GM21528 (cell line): ENCODE data around the gene CHAF1A.

Source experiments
- ATAC-seq: cut with Tn5 transposase; IDR thresholded peaks from one replicate; pipeline ENCODE4 v1.9.1; 2021; ENCODE audit warnings: mild to moderate bottlenecking, moderate library complexity; ENCODE audit not compliant: unreplicated experiment, low FRiP score

Gene CHAF1A

DNA sequence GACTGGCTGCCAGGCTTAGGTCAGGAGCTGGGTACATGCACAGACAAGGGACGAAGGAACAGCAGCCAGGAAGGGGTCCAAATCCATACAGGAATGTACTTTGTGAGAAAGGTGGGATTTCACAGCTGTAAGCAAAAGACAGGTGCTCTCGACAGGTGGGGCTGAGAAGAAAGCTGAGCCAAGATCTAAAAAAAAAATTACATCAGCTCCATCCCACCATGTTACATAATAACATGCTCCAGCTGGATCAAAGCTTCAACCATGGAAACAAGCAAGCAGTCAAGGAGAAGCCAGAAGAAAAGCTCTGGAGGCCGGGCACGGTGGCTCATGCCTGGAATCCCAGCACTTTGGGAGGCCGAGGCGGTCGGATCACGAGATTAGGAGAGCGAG is 47.2 kb downstream of the CHAF1A start:
- ATAC-seq, result no peak

DNA sequence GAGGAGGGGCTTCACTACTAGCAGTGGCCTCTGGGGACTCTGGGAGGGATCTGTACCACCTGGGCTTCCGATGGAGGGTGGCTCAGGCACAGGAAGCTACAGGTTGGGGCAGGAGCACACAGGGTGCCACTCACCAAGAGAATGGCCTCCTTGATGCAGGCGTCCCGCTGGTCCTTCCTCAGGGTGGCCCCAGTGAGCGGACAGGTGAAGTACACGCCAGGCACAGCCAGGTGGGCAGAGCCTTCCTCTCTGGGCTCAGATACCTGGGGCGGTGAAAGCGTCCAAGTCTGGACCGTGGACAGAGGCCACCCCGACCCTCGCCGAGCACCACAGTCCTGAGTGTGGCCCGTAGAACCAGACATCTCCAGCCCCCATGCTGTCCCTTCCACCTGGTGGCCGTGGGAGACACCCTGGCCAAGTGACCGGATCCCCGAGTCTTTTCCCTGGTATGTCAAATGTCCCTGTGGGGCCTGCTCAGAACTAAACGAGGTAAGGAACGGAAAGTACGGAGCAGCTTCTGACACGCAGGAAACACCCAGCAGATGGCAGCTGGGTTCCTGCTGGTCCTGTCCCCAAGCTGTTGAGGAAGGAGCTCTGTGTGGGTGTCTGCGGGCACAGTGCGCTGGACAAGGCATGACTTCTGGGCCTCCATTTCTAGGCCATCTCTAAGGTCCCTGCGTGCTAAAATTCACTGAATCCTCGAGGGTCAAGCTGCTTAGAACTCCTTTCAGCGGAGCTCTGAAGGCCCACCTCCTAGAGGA is 50.0 kb downstream of the CHAF1A start:
- ATAC-seq, result no peak

DNA sequence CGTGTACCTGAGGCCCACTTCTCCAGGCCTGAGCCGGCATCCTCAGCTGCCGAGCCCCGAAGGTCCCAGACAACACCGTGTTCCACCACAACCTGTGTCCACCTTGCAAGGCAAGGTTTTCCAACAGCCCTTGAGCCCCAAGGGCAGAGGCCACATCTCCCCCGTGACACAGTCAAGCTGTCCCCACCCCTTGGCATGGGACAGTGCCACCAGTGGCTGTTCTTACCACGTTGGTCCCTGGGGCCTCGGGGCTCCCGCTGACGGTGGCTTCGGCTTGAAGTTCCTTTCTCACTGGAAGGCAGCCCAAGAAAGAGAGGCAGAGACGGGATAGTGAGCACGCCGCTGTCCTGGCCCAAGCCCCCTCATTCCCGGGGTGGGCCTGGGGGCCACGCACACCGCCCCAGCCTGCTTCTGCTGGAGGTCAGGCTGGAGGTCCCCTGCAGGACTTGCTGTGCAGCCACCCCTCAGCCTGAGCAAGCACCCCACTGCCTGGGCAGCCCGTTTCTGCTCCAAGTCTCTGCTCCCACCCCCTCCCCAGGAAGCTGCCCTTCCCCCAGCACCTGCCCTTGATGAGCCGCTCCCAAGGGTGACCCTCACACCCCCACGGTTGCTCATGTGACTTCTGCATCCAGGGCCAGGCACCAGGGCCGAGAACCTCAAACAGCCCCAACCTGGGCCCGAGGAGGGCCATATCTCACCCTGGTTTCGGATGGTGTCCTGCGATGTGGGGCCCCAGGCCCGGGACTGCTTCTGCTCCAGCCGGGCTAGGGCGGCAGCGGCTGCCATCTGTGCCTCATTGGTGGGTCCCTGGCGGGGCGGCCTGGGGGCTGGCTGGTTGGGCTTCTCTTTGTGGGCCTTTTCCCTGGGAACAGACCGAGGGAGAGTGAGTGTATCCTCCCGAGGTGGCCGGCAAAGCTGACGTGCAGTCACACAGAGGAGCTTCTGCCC is 51.1 kb downstream of the CHAF1A start:
- ATAC-seq, result no peak

DNA sequence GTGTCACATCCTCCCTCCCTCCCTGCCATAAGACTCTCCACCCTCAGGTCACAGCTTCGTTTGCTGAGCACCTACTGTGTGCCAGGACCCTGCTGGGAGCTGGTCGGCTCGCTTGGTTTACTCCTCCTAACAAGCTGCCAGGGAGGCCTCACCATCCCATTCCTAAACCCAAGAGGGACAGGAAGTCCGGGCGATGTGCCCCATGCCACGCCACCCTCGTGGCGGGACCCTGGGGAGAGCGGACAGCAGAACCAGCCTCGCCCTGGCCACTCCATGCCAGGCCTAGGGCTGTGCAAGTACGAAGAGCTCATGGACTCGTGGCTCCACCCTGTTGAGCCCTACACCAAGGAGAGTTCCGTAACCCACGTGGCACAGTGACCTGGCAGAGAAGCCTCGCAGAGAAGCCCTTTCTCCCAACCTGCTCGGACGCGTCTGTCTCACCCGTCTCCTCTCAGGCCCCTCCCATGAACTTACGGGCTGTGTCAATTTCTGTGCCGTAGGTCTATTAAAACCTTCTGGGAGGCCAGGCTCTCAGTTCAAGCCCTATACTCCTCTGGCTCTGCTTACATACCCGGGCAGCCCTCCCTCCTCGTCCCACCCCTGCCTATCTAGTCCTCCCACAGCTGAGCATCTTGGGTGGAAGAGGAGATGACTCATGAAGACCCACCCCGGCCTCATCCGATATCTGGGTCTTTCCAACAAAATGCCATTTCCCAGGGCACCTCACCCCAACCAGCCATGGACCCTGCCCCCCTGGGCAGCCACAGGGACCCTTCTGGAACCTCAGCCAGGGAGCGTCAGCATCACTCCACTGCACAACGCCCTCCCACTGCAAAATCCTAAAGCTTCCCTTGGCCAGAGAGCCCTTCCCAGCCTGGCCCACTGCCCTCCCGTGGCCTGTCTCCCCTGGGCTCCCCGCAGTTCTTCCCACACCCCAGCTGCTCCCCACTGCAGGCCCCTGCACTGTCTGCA is 52.6 kb downstream of the CHAF1A start:
- ATAC-seq, result no peak

DNA sequence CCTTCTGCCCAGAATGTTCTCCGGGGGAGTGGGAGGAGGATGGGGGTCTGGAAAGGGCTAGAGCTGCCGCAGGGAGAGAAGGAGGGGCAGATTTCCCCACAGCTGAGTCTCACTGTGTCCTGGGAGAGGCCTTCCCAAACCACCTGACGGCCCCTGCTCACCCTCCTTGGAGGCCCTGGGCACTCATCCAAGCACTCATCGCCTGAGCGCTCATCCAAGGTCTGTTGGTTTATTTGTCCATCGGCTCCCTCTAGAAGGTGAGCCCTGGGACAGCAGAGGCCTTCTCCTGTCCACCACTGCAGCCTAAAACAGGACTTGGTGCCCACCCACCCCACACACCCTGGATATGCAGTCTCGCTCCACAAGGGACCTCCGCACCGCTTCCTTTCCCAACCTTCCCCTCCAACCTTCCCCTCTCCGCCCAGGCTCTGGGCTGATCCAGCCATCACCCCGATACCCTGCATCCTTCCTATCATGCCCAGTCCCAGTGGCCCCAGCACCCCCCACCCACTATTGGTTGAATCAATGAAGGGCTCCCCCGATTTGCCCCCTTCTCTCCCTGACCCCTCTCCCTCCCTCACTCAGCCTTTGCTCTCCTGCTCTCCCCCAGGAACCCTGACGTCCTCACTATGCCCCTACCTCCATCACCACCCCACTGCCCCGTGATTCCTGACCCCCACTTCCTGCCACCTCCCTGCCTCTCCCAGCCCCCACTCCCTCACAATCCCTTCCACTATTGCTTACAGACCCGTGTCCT is 53.5 kb downstream of the CHAF1A start:
- no peak for ATAC-seq

DNA sequence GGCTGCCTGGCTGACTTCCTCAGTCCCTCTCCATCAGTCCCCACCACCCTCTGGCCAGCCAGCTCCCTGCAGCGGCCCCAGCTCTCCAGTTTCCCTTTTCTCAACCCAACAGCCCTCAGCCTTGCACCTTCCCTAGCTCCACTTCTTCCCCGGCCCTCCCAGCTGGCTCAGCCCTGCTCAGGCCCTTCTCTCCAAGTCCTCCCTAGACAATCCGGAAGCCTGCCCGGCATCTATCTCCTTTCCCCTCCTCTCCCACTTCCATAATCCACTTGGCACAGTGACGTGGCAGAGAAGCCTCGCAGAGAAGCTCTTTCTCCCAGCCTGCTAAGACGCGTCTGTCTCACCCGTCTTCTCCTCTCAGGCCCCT is 54.0 kb downstream of the CHAF1A start:
- no peak for ATAC-seq

DNA sequence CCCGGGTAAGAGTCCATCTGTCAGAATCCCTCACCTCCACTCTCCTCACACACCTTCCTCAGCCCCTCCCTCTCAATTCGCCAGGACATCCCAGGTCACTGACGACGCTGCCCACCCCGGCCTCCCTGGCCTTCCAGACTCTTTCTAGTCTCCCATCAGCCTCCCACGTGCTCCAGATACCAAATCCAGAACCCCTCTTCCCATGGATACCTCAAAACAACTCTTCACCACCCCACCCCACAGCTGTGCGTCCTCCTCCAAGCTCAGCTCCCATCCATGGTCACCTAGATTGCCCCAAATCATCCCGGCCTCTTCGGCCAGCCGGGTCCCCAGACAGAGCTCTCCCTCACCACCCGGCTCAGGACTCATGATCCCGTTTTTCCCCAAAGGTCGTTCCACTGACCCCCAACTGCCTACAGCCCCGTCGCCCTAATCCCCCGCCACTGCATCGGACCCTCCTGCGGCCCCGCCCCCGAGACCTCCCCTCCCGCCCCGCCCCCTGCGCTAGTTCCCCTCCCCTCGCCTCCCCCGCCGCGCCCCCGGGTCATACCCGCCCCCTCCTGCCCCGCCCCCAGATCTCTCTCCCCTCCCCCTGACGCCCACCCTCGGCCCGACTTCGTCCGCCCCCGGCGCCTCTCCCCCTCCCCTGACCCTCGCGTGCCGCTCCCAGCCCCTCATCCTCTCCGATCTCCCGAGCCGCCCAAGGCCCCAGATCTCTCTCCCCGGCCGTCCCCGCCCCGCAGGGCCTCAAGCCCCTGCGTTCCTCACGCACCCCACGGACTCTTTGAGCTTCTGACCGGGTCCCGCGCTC is 54.6 kb downstream of the CHAF1A start:
- no peak for ATAC-seq

DNA sequence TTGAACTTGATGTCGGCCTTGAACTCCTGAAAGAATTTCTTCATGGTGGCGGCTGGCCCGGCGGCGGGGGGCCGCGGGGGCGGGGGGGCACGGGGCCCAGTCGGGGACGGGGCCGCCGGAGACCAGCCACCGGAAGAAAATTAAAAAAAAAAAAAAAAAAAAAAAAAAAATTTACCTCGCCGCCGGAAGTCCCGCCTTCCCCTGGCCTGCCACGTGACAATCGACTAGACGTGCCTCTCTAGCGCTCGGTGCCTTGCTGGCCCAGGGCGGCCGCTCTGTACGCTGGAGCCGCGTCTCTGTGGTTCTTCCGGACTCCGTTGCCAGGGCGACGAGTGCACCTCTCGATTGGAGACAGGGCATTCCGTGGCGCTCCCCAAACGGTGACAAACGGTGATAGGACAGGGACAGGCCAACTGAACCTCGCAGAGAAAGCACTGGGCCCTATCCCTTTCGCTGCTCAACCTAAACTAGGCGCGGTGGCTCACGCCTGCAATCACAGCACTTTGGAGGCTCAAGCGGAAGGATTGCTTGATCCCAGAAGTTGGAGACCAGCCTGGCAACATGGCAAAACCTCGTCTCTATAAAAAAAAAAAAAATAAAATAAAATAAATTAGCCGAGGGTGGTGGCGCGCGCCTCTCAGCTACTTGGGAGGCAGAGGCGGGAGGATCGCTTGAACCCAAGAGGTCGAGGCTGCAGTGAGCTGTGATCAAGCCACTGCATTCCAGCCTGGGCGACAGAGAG is 55.4 kb downstream of the CHAF1A start, which contains the start of gene UBXN6:
TSS of gene UBXN6 (minus strand) at position 141 of the 742 bp plus-strand sequence. CDS start at position 44, 97 bp downstream.
- peak; percentile 71 for ATAC-seq

DNA sequence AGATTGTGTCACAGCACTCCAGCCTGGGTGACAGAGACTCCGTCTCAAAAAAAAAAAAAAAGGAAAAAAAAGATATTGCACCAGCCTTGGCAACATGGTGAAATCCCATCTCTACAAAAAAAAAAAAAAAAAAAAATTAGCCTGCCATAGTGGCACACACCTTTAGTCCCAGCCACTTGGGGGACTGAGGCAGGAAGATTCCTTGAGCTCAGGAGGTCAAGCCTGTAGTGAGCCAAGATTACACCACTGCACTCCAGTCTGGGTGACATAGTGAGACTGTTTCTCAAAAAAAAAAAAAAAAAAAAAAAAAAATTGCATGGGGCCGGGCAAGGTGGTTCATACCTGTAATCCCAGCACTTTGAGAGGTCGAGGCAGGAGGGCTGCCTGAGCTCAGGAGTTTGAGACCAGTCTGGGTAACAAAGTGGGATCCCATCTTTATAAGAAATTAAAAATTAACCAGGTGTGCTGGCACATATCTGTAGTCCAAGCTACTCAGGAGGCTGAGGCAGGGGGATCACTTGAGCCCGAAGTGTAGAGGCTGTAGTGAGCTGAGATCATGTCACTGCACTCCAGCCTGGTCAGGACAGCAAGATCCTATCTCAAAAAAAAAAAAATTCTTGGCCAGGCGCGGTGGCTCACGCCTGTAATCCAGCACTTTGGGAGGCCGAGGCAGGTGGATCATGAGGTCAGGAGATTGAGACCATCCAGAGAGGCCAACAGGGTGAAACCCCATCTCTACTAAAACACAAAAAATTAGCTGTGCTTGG is 62.6 kb downstream of the CHAF1A start:
- no peak for ATAC-seq

DNA sequence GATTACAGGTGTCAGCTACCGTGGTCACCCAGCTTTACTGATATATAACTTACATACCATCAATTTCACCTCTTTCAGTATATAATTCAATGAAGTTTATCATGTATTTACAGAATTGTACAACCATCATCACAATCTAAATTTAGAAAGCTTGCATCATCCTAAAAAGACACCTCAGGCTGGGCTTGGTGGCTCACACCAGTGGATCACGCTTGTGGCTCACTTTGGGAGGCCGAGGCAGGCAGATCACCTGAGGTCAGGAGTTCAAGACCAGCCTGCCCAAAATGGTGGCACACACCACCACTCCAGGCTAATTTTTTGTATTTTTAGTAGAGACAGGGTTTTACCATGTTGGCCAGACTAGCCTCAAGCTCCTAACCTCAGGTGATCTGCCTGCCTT is 65.4 kb downstream of the CHAF1A start:
- no peak for ATAC-seq

DNA sequence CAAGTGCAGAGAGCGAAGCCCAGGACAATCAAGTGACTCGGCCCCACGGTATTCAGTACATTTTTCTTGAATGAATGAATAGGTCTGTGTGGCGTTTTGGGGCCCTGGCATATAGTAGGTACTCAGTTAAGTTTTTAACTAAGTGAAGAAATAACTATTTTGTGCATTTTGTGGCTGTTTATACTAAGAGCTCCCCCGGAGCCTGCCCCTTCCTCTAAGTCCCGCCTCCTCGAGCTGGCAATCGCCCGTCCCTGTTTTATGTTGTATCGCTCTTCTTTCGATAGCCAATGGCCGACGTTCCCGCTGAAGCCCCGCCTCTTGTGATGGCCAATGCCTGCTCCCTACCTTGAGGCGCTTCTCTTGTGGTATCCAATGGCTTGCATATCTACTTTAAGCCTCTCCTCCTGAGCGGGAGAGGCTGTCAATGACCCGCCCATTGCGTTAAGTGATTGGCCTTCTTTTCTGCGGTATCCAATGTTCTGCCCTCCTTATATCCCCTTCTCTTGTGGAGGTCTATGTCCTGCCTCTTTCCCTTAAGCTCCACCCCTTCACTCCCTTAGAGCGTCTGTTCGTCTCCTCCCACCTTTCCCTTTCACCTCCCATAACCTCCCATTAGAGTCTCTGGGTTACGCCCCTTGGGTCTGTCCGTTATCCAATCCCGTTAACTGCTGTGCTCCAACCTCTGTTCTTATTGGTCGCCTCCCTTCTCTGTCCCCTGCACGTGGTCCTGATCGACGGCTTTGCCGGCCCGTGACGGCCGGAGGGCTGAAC is 69.1 kb downstream of the CHAF1A start:
- ATAC-seq, result peak; percentile 83

DNA sequence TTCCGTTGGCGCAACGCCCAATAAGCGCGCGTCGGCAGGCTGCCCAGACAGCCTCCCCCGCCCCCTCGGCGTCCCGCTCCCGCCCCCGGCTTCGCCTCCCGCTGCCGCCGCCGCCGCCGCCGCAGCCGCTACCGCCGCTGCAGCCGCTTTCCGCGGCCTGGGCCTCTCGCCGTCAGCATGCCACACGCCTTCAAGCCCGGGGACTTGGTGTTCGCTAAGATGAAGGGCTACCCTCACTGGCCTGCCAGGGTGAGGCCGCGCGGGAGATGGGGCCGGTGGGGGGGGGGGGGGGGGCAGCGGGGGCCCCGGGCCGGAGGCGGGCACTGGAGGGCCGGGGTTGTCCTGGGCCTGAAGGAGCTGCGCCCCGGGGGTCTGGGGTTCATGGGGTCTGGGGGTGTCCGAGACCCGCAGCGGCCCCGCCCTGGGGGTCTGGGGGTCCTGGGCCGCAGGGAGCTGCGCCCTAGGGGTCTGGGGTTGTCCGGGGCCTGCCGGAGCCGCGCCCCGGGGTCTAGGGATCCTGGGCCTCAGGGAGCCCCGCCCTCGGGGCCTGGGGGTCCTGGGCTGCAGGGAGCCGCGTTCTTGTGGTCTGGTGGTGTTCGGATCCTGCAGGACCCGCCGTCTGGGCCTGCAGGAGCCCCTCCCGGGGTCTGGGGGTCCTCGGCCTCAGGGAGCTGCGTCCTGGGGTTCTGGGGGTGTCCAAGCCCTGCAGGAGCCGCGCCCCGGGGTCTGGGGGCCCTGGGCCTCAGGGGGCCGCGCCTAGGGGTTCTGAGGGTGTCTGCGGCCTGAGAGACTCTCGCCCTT is 69.9 kb downstream of the CHAF1A start, which contains the start of gene HDGFL2:
TSS of gene HDGFL2 (plus strand) at position 124 of the 801 bp plus-strand sequence. CDS start at position 178, 54 bp downstream.
- peak; percentile 1 for ATAC-seq

DNA sequence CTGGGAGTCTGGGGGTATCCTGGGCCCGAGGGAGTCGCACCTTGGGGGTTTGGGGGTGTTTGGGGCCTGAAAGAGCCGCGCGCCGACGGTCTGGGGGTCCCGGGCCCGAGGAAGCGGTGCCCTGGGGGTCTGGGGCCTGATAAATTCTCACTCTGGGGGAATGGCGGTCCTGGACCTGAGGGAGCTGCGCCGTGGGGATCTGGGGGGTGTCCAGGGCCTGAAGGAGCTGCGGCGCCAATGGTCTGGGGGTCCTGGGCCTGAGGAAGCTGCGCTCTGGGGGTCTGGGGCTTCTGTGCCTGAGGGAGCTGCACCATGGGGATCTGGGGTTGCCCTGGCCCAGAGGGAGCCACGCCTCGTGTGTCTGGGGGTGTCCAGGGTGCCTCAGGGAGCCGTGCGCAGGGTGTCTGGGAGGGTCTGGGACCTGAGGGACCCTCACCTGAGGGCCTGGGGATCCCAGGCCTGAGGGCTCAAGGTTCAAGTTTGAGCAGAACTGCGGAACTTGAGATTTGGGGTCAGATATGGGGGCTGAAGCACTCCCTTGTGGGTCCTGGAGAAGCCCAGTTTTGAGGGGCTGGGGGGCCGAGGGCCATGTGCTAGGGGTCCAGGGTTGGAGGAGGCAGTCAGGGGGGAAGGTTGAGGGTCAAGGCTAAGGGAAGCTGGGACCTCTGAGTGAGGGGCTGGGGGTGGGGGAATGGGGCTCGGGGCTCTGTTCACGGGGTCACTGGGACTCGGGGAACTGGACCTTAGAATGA is 70.7 kb downstream of the CHAF1A start:
- ATAC-seq, result no peak

DNA sequence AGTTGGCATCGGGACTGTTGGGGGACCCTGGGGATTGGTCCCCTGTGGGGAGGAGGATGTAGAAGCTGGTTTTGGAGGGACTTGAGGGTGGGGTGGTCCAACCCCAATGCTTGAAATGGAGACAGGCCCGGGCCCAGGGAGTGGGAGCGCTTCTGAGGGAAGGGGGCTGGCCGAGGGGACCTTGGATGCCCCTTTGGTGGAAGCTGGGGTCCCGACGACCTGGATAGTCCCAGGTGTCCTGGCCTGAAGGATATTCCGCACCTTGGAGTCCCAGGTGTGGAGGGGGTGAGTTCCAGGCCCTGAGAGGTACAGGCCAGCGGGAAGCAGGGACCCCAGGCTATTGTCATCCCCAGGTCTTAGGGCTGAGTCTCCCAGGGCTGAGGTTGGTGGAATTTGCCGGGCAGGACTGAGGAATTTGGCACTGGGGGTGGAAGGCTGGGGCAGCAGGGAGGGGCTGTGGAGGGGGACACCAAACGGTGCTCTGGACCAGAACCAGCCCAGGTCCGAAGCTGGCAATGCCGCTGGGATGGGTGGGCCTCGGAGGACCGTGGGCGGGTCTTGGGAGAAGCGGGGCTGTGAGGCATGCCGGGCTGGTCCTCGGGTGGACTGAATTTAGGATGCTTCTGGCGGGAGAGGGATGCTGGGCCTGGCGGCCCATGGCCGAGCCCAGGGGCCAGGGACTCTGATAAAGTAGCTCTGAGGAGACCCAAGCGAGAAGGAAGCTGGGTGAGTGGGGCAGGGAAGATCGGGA is 71.5 kb downstream of the CHAF1A start:
- ATAC-seq, result no peak
